NCI-H82 (cell line): Measurements from ENCODE around the gene MRPL34.

ENCODE experiments used
- DNase-seq: peaks from one replicate; lab custom pipeline; 2025; lab: John Stamatoyannopoulos, UW

Gene MRPL34

GRCh38 chr19:17341845-17342244 is 36.2 kb downstream of the MRPL34 start:
- no peak for DNase-seq

GRCh38 chr19:17346109-17346671 is 40.5 kb downstream of the MRPL34 start:
- peak; percentile 89 for DNase-seq

- DNase-seq, result no peak
Measured at GRCh38 chr19:17347361-17347760, 41.7 kb downstream of the MRPL34 start.

GRCh38 chr19:17347877-17348276 is 42.2 kb downstream of the MRPL34 start:
- DNase-seq, result no peak

- peak; percentile 43 for DNase-seq
Measured at GRCh38 chr19:17348700-17349099, 43.0 kb downstream of the MRPL34 start.

GRCh38 chr19:17351815-17352435 is 46.3 kb downstream of the MRPL34 start:
- peak; percentile 50 for DNase-seq

- no peak for DNase-seq
Measured at GRCh38 chr19:17352608-17353280, 47.1 kb downstream of the MRPL34 start.

GRCh38 chr19:17353386-17353785 is 47.7 kb downstream of the MRPL34 start:
- no peak for DNase-seq
